HG03196 (cell line): ENCODE data around the gene ITGB6.

ENCODE experiments used
- ATAC-seq: cut with Tn5 transposase; IDR thresholded peaks from one replicate; pipeline ENCODE4 v1.9.1; 2021; ENCODE audit not compliant: unreplicated experiment

The ITGB6 gene

DNA sequence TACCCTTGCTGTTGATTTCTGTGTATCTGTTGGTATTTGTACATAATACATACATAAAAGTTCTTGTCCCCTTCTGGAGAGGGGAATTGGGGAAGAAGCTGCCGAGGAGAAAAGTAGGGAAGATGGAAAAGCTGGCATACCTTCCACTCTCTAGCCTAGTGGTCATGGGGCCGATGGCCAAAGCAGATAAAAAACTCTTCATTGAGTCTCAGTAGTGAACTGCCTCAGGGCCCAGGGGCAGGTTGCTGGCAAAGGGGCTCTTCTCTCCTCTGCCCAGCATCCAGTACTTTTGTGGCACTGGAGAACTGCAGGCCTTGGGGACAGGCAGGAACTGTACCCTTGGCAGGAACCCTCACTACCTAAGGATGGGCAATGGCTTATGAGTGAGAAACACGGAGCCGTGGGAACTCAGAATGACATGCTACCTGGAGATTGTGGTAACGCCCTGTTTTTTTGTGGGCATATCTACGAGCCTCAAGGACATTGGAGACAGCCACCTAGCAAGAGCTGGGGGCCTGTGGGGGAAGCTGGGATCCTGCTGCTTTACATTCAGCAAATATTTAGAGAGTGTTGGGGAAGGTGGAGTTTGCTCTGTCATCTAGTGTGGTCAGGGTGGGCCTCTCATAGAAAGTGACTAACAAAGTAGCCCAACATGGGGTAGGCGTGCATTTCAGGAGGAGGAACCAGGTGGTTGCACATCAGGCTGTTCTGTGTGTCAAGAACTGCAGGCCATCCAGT lies 22.6 kb upstream of the ITGB6 start:
- ATAC-seq: no peak

GRCh38 chr2:160221391-160222276 lies 21.6 kb upstream of the ITGB6 start:
- ATAC-seq: no peak

GRCh38 chr2:160220545-160221009 lies 20.5 kb upstream of the ITGB6 start:
- no peak for ATAC-seq

GRCh38 chr2:160220026-160220425 lies 20.0 kb upstream of the ITGB6 start:
- no peak for ATAC-seq

- ATAC-seq: no peak
These were observed 14.7 kb upstream of the ITGB6 start for GRCh38 chr2:160214461-160215445.

DNA sequence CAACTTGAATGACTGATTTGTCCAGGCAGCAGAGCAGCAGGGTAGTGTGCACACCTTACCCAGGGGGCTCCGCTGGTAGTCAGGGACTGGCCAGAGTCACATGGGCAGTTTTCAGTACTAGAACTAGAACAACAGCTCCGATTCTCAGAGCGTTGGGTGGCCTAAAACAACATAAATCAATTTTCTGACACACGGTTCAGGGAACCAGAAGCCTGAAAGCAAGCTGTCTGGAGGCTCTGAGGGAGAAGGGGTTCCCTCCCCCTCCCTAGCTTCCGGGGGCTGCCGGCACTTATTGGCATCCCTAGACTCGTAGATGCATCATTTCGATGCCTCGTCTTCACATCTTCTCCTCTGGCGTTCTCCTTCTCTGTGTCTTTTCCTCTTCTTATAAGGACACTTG lies 13.4 kb upstream of the ITGB6 start:
- ATAC-seq: no peak

- ATAC-seq: peak; percentile 84
These were observed 10.6 kb upstream of the ITGB6 start for GRCh38 chr2:160210599-160211138.

DNA sequence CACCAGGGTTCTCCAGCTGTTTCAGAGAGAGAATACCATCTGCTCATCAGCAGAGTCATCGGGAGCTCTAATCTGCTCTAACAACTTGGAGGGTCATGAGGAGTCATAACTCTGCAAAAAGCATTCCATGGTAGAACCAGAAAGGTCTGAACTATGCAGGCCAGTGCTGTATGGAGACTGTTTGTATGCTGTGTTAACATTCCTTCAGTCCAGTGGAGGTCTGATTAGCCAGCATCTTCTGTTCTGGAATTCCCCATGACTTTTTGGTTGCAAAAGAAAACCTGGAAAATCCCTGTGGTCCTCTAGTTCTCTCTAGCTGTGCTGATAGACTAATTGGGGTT lies 9.4 kb upstream of the ITGB6 start:
- no peak for ATAC-seq

DNA sequence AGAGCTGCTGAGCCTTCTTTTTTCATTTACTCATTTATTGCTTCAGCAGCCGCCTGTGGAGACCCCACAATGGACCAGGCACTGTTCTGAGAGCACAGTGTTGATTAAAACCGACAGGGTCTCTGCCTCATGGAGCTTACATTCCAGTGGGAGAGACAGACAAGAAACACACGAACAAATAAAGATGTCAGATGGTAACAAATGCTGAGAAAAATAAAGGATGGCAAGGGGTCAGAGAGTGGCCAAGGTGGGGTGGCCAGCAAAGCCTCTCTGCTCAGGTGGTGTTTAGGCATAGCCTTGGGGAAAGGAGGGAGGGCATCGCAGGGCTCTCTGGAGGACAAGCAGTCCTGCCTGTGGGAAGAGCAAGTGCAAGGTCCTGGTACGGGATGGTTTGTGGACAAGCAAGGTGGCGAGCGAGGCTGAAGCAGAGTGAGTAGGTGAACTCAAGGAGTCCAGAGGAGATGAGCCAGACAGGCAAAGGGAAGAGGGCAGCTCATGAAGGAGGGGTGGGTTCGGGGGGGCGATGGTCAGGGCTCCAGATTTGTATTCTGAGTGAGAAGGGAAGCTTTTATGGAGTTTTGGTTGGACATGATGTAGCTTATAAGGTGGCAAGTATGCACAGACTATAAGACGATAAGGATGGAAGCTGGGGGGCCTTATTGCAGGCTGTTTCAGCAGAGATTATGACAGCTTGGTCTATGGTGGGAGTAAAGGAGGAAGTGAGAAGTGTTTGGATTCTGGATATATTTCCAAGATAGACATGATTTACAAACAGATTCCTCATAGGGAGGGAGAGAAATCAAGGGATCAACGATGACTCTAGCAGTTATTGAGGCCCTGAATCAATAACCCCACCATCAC lies 8.8 kb upstream of the ITGB6 start:
- ATAC-seq: no peak

DNA sequence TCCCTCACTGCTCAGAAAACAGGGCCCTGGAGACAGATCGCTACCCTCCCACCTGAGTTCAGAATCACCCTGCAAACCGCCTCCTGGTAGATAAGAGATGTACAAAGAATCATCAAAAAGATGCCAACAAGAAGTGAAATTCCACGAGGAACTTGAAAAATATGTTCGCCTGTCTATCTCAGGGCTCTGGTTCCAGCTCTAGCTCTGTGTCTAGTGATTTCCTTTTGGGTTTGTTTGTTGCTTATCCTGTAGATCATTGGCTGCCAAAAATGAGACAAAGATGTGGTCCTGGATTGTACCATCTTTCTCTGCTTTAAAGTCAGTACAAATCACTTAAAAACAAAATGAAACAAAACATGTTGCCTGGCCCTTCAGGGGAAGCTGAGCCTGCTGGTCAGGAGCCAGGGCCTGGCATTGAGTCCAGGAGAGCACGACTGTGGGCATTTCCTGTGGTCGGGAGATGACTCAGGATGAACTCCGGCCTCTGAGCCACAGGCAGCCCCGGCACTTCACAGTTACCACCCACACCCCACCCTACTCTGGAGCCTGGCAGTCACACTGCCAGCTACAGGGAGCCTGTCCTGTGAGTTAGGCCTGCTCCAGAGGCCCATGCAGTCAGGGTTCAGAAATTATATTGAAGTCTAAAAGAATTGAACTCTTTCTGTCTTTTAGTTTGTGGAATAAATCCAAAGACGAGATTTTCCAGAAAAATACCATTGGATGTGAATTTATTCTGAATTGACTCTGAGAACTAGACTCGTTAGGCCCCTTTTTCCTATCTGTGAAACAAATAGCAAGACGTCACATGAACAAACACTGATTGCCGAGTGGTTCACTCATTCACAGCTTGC lies 8.0 kb upstream of the ITGB6 start:
- peak; percentile 44 for ATAC-seq

- ATAC-seq: no peak
These were observed 7.2 kb upstream of the ITGB6 start for GRCh38 chr2:160207271-160207670.

DNA sequence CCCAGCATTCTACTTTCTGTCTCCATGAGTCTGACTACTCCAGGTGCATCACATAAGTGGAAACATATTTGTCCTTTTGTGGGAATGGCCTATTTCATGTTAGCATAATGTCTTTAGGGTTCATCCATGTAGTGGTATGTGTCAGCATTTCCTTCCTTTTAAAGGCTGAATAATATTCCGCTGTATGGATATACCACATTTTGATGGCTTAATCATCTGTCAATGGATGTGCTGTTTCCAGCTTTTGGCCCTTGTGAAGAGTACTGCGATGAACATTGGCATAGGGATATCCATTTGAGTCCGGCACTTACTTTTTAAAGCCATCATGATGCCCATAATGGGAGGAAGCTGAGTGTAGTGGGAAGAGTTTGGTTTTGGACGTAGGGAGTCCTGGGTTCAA lies 6.4 kb upstream of the ITGB6 start:
- ATAC-seq: no peak

- no peak for ATAC-seq
These were observed 5.4 kb upstream of the ITGB6 start for GRCh38 chr2:160205505-160205904.

GRCh38 chr2:160203422-160203821 lies 3.4 kb upstream of the ITGB6 start:
- no peak for ATAC-seq

DNA sequence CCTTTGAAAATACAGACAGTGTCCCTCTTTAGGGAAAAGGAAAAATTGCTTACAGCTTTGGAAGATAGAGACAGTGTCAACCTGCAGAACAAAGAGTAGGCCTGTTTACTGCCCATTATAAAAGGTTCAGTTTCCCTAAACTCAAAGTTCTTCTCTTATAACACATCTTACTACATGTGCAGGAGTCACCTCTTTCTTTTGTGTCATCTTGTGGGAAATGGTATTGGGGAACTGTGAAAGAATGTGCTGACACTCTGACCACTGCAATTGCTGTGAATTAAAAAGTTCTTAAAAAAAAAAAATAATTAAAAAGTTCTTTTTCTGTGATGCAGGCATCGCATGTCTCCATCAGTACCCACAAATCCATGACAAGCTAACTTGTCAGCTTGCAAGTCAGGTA lies 2.9 kb upstream of the ITGB6 start:
- no peak for ATAC-seq

DNA sequence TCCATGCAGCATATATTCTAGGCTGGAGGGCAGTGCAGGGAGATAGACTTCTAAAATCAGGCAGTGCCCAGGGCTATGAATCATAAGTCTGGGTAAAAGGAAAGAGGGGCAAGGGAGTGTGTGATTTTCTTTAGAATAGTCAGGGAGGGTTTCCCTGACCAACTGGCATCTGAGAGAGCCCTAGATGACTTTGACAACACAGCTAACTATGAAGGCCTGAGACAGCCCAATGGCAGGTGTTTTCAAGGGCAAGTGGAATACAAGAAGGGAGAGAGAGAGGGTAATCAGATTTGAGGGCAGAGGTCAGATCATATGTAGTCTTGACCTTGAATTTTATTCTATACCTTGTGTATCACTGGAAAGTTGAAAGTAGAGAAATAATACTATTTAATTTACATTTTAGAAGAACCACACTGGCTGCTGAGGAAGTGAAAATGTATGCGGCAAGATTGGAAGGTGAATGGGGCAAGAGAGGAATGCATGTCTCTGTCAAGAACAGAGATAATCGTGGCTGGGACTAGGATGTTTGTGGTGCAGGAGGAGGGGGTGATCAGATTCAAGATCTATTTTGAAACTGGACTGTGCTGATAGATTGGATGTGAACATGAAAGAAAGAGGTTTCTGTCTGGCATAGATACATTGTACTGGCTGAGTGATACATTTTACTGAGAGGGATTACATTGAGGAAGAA lies 1.9 kb upstream of the ITGB6 start:
- no peak for ATAC-seq

DNA sequence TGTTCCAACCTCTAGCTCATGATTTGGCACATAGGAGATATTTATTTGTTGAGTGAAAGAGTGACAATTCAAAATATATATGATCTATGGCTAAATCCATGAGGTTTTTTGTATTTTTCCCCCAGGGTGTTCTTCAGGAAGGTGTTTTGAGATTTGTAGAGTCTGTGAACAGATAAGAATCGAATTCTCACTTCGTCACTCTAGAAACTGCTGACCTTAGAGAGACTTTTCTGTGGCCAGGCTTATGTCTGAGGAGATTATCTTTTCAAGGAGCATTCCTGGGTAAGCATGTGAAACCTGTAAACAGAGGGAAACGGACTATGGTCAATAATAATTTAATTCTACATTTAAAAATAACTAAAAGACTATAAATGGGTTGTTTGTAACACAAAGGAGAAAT lies 849 bp upstream of the ITGB6 start:
- no peak for ATAC-seq

DNA sequence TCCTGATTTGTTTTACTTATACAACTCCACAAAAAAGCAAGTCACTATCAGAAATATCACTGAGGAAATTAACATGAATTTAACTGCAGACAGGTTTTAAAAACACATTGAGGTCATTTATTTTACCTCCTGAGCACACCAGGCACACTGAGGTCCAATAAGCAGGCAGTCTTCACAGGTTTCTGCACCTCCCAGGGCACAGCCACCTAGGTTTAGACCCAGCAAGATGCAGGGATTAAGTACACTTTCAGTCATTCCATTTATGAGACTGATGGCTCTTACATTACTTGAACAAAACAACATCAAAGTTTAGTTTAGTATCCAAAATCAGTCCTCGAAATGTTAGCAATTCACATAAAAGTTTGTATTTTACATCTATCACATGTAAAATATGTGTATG lies 1.0 kb downstream of the ITGB6 start:
- ATAC-seq: no peak
